Tibial artery (tissue), 4 donors: Measurements from ENCODE around the gene MXD4.
A peak's percentile ranks its signal among the peaks of the same experiment; 100 is the strongest.

ENCODE experiments used
- DNase-seq, 2 donors: peaks; one replicate each; pipeline ENCODE4 v3.0.0-alpha.2; 2019
- H3K27ac ChIP-seq, 2 donors: fragments of 200-600 bp; sonication (generic) in 1 of 2; 1 replicate in 1 of 2; 2 replicates in 1 of 2; pipeline ENCODE4 v1.5.1; 2018 to 2019; ENCODE audit warnings: mild to moderate bottlenecking in 1 of 2
- H3K27me3 ChIP-seq, 2 donors: fragments of 200-600 bp; sonication (generic) in 1 of 2; one replicate each; pipeline versions ENCODE4 v1.5.1 to v1.6.0; 2016 to 2019
- H3K36me3 ChIP-seq, 3 donors: fragments of 200-600 bp; sonication (generic) in 2 of 3; one replicate each; pipeline ENCODE4 v1.5.1; 2016 to 2019; ENCODE audit warnings: mild to moderate bottlenecking in 2 of 3
- H3K4me1 ChIP-seq, 4 donors: fragments of 200-600 bp; sonication (generic) in 2 of 4; 1 replicate in 3 of 4; 2 replicates in 1 of 4; pipeline ENCODE4 v1.5.1; 2016 to 2019
- H3K4me3 ChIP-seq, 2 donors: fragments of 200-600 bp; sonication (generic) in 1 of 2; 1 replicate in 1 of 2; 2 replicates in 1 of 2; pipeline ENCODE4 v1.5.1; 2018 to 2019; ENCODE audit warnings: mild to moderate bottlenecking in 2 of 2
- H3K9me3 ChIP-seq, 3 donors: fragments of 200-600 bp; sonication (generic) in 1 of 3; one replicate each; pipeline ENCODE4 v1.5.1; 2016 to 2019
- CTCF ChIP-seq, 2 experiments: fragments of 200-600 bp in 1 of 2; fragments of 450-650 bp in 1 of 2; IDR thresholded peaks; one replicate each; pipeline ENCODE4 v1.5.1; 2017 to 2019; ENCODE audit warnings: antibody characterized with exemption in 2 of 2, mild to moderate bottlenecking in 1 of 2, moderate library complexity in 1 of 2
- intact Hi-C: fragments of 100-400 bp; cut with DNase I; formaldehyde crosslinking; loops from one replicate; pipeline ENCODE4 v1.15.0; 2023; ENCODE audit warnings: low total_unique reads

Gene MXD4

DNA sequence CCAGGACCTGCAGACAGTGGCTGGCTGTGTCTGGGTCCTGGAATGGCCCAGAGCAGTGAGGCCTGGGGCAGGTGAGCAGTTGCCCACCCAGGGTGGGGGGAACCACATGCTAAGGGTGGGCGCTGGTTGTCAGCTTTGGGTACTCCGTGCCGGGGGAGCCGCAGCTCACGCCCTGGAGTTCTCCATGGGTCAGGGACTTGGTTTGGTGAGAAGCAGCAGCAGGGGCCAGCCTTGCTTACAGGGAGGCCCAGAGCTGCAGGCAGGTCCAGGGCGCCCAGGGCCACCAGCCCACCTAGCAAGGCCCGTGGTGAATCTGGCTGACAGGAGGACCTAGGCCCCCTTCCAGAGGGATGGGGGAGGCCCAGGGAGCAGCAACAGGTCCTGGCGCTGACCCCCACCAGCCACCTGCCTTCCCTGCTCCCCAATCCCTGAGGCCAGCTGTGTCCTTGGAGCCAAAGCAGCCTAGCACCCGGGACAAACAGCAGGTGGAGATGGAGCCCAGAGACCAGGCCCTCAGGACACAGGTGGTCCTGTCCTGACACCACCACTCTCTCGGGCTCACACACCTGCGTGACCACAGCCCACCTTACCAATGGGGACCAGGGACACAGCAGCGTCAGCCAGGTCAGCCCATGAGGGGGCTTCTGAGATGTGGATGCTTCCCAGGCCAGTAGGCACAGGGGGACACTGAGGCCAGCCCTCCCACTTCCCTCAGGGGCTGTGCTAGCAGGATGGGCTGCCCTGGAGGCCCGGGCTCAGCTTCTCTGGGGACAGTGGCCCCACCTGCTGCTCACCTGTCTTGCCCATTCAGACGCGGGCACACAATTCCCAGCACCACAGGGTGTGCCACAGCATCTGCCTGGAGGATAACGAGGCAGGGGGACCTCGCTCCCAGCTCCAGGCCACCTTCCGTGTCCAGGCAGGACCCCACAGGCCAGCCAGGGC, 3.5 kb downstream of the MXD4 start:
- no peak for TF ChIP-seq CTCF (IDR thresholded peaks at IDR 0.05)
- no peaks in the 10 kb centered on the region for H3K9me3 ChIP-seq
- peak overlapping the region; percentile 93 to 95 for H3K4me3 ChIP-seq
- H3K4me1 ChIP-seq: peaks cover 3 to 78% (median 69%) of the 10 kb centered on the region in 4 donors
- DNase-seq: peak; percentile 18 to 69
- peaks cover 10 to 23% (median 20%) of the 10 kb centered on the region in 3 donors for H3K36me3 ChIP-seq
- peak overlapping the region; percentile 95 to 96 for H3K27ac ChIP-seq
- intact Hi-C loops: no loop called here
- peaks cover 0 to 3% of the 10 kb centered on the region in 2 donors for H3K27me3 ChIP-seq

DNA sequence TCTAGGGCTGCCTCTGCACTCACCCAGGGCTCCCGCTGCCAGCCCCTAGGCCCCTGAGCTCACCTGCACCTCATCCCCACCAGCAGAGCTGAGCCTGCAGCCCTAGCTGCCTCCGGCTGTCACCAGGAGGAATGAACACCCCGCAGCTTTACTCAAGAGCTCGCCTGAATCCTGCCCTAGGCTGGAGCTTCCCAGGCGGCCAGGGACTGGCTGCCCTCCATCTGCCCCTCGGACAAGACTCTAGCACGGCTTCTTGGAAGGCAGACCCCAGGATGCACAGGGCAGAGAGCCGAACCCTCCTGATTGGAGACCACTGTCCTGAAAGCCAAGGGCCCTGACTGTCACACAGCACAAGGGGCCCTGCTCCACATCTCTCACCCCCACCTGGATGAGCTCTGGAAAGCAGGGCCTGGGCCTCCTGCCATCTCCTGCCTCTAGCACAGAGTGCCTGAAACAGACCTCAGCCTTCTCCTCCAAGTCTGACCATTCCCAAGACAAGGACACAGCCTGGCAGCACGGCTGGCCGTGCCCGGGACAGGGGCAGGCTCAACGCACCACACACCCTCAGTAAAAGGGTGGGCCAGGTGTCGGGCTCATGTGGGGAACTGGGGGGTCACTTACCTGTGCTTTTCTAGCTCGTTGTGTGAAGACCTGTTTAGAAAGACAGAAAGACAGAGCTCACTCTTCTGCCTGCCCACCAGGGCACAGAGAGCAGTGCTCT, 4.4 kb downstream of the MXD4 start:
- DNase-seq: peak; percentile 21 to 71
- TF ChIP-seq CTCF (IDR thresholded peaks at IDR 0.05): no peak
- Histone ChIP-seq H3K4me3 (peak overlapping the region; percentile 8 to 43), H3K36me3 (peaks cover 13 to 32% (median 29%) of the 10 kb centered on the region in 3 donors), H3K9me3 (no peaks in the 10 kb centered on the region), H3K4me1 (peaks cover 3 to 74% (median 66%) of the 10 kb centered on the region in 4 donors), H3K27me3 (peaks cover 0 to 3% of the 10 kb centered on the region in 2 donors), H3K27ac (peak overlapping the region; percentile 95 to 96)
- intact Hi-C loops: no loop called here

- Histone ChIP-seq H3K4me1 (peaks cover 3 to 74% (median 66%) of the 10 kb centered on the region in 4 donors), H3K27ac (peak overlapping the region; percentile 95 to 96), H3K36me3 (peaks cover 20 to 39% (median 36%) of the 10 kb centered on the region in 3 donors)
Observed at GRCh38 chr4:2256781-2257191, 5.1 kb downstream of the MXD4 start.

DNA sequence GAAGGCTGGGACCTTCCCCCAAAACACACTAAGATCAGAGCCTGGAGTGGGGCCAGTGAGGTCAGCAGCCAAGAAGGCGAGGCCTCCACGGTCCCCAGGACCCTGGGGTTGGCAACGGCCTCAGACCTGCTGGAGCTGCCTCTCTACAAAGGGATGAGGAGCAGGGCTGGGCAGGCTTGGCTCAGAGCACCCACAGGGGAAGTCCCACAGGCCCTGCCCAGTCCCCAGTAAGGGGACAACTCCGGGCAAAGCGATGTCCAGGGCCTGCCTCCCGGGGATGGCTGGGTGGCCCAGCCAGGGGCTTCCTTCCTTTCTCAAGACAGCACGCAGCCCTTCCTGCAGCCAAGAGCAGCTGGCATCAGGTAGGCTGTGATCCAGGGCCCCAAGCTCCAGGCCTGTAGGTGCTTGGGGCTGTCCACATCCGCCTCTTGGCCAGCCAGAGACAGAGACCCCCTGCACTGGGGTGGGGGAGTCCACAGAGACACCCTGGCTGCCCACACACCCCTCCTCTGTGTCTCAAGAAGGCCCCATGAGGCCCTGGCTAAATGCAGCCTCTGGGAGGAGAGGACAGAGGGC, 5.7 kb downstream of the MXD4 start:
- peaks cover 3 to 74% (median 66%) of the 10 kb centered on the region in 4 donors for H3K4me1 ChIP-seq

More at GRCh38 chr4:2256781-2257191, 5.1 kb downstream of the MXD4 start:
- intact Hi-C loops: no loop called here
- no peaks in the 10 kb centered on the region for H3K27me3 ChIP-seq
- H3K9me3 ChIP-seq: no peaks in the 10 kb centered on the region
- H3K4me3 ChIP-seq: peak overlapping the region; percentile 18 to 43
- TF ChIP-seq CTCF (IDR thresholded peaks at IDR 0.05): no peak
- DNase-seq: peak; percentile 78 to 94

More for the DNA sequence above, 5.7 kb downstream of the MXD4 start:
- no peak for TF ChIP-seq CTCF (IDR thresholded peaks at IDR 0.05)
- peak overlapping the region; percentile 18 to 43 for H3K4me3 ChIP-seq
- H3K27me3 ChIP-seq: no peaks in the 10 kb centered on the region
- H3K27ac ChIP-seq: peak overlapping the region; percentile 95 to 96
- H3K9me3 ChIP-seq: no peaks in the 10 kb centered on the region
- DNase-seq: peak; percentile 50 to 85
- intact Hi-C loops: no loop called here
- H3K36me3 ChIP-seq: peaks cover 23 to 45% (median 42%) of the 10 kb centered on the region in 3 donors
